B cell (primary cell): ENCODE data around the gene ADRA2C. TPM values are rescaled to one million over a fixed set of nuclear protein-coding genes. Genes with fewer than 3 reads are reported as not detected.

ENCODE experiments used
- ATAC-seq: fragments of 200-7000 bp; cut with Tn5 transposase; one replicate; pipeline ENCODE4 v1.10.0; 2021; ENCODE audit warnings: low read depth, mild to moderate bottlenecking, moderate number of reproducible peaks, moderate library complexity
- CTCF ChIA-PET: fragments of 350-600 bp; sonication (Branson Sonifier 250); formaldehyde crosslinking; loops from one replicate; lab custom pipeline; 2021; ENCODE audit warnings: antibody characterized with exemption, inconsistent platforms; lab: Charles Lee
- POLR2A ChIA-PET: fragments of 350-600 bp; sonication (Branson Sonifier 250); formaldehyde crosslinking; loops from one replicate; lab custom pipeline; 2021; ENCODE audit warnings: antibody characterized with exemption; lab: Charles Lee
- DNase-seq: peaks from one replicate; pipeline ENCODE4 v3.0.0; 2013
- H2AFZ ChIP-seq: 2 replicates; pipeline ENCODE4 v1.6.1; 2012; ENCODE audit warnings: mild to moderate bottlenecking, low read depth, low read length; ENCODE audit not compliant: insufficient read depth, poor library complexity, severe bottlenecking
- H3K27ac ChIP-seq, 2 donors: 1 replicate in 1 of 2; 2 replicates in 1 of 2; pipeline ENCODE4 v1.5.1; 2012 to 2013; ENCODE audit warnings: low read length in 2 of 2, mild to moderate bottlenecking in 2 of 2, moderate library complexity in 1 of 2
- H3K27me3 ChIP-seq, 4 experiments: fragments of 200-600 bp in 1 of 4; sonication (generic) in 1 of 4; replicated peaks in 1 of 4; 1 replicate in 2 of 4; 2 replicates in 2 of 4; pipeline versions ENCODE4 v1.6.1 to v1.7.0; 2013 to 2016; ENCODE audit warnings: low read length in 3 of 4, mild to moderate bottlenecking in 2 of 4, mixed read lengths in 1 of 4, moderate library complexity in 1 of 4; ENCODE audit not compliant: insufficient read depth in 4 of 4, control insufficient read depth in 3 of 4; ENCODE audit errors: control extremely low read depth in 1 of 4
- H3K36me3 ChIP-seq, 2 experiments: replicated peaks in 1 of 2; 1 replicate in 1 of 2; 2 replicates in 1 of 2; pipeline versions ENCODE4 v1.6.1 to v1.7.1; 2013; ENCODE audit warnings: low read length in 1 of 2; ENCODE audit not compliant: insufficient read depth in 2 of 2, control insufficient read depth in 1 of 2; ENCODE audit errors: control extremely low read depth in 1 of 2, extremely low read depth in 1 of 2
- H3K4me1 ChIP-seq, 2 donors: fragments of 200-600 bp in 1 of 2; sonication (generic) in 1 of 2; 1 replicate in 1 of 2; 2 replicates in 1 of 2; pipeline versions ENCODE4 v1.5.1 to v1.6.1; 2013 to 2017; ENCODE audit warnings: low read length in 2 of 2; ENCODE audit not compliant: control insufficient read depth in 2 of 2, insufficient read depth in 2 of 2
- H3K4me2 ChIP-seq: replicated peaks from 2 replicates; pipeline ENCODE3; 2012; ENCODE audit warnings: mild to moderate bottlenecking, low read depth, low read length; ENCODE audit not compliant: poor library complexity, severe bottlenecking
- H3K4me3 ChIP-seq, 5 experiments: fragments of 200-600 bp in 1 of 5; sonication (generic) in 1 of 5; 1 replicate in 3 of 5; 2 replicates in 2 of 5; pipeline versions ENCODE4 v1.5.1 to v1.7.0; 2011 to 2016; ENCODE audit warnings: low read length in 4 of 5, mild to moderate bottlenecking in 4 of 5, low read depth in 2 of 5, control low read depth in 1 of 5, moderate library complexity in 1 of 5; ENCODE audit not compliant: insufficient read depth in 1 of 5; ENCODE audit errors: control extremely low read depth in 1 of 5, extremely low read depth in 1 of 5
- H3K79me2 ChIP-seq: fragments of 200-600 bp; sonication (generic); one replicate; pipeline ENCODE4 v1.6.0; 2016; ENCODE audit warnings: low read length; ENCODE audit not compliant: control insufficient read depth, insufficient read depth
- H3K9ac ChIP-seq: fragments of 200-600 bp; sonication (generic); 2 replicates; pipeline ENCODE4 v1.6.1; 2017; ENCODE audit warnings: mild to moderate bottlenecking, low read length, moderate library complexity
- H3K9me3 ChIP-seq, 3 donors: one replicate each; pipeline versions ENCODE4 v1.6.1 to v1.7.1; 2013; ENCODE audit warnings: low read length in 2 of 3; ENCODE audit not compliant: control insufficient read depth in 2 of 3, insufficient read depth in 1 of 3; ENCODE audit errors: control extremely low read depth in 1 of 3
- H4K20me1 ChIP-seq: 2 replicates; pipeline ENCODE4 v1.6.0; 2012; ENCODE audit warnings: mild to moderate bottlenecking, low read length; ENCODE audit not compliant: insufficient read depth, control insufficient read depth, poor library complexity, severe bottlenecking
- H3K27ac Mint-ChIP-seq: one replicate; pipeline ENCODE4 v1.8.0; 2021; ENCODE audit warnings: mixed read lengths
- H3K27me3 Mint-ChIP-seq: one replicate; pipeline ENCODE4 v1.8.0; 2021; ENCODE audit warnings: mixed read lengths
- H3K4me1 Mint-ChIP-seq: one replicate; pipeline ENCODE4 v1.8.0; 2021; ENCODE audit warnings: mixed read lengths
- H3K4me3 Mint-ChIP-seq: one replicate; pipeline ENCODE4 v1.8.0; 2021; ENCODE audit warnings: mixed read lengths
- H3K9me3 Mint-ChIP-seq: one replicate; pipeline ENCODE4 v1.8.0; 2022; ENCODE audit warnings: mixed read lengths; ENCODE audit not compliant: insufficient read depth
- EZH2 ChIP-seq: IDR thresholded peaks from 2 replicates; pipeline ENCODE4 v1.6.1; 2012; ENCODE audit warnings: borderline replicate concordance, low read depth, mild to moderate bottlenecking, moderate library complexity, low read length; ENCODE audit not compliant: insufficient read depth, poor library complexity, severe bottlenecking
- WGBS: methylation state at CpG from one replicate; pipeline ENCODE4 v1.1.5; 2013; ENCODE audit warnings: missing lambda C conversion rate; ENCODE audit not compliant: insufficient coverage; 5-methylcytosine and 5-hydroxymethylcytosine counted together
- intact Hi-C: fragments of 100-400 bp; cut with micrococcal nuclease; formaldehyde crosslinking; loops from one replicate; pipeline ENCODE4 v1.10.0; 2022
- polyA plus RNA-seq: library from polyadenylated mRNA; depleted of rRNA; stranded (reverse); fragments of >200 nt; gene quantifications from 2 replicates; pipeline ENCODE4 v1.2.3, GENCODE V29; 2012
- total RNA-seq, 2 donors: library from RNA; stranded (reverse); fragments of 120-200 nt in 1 of 2; gene quantifications; 1 replicate in 1 of 2; 2 replicates in 1 of 2; pipeline versions ENCODE4 v1.2.3 to v1.2.4, GENCODE V29; 2013 to 2022
- TF ChIP-seq, protein P1 (sequence below): fragments of 200-600 bp; IDR thresholded peaks from one replicate; pipeline ENCODE4 v1.8.0; 2022; ENCODE audit warnings: antibody characterized with exemption, mild to moderate bottlenecking

Gene ADRA2C
- total and polyA plus RNA-seq, 2 donors (not counting 1 experiment from before 2014, with no cell fraction given) = not detected

DNA sequence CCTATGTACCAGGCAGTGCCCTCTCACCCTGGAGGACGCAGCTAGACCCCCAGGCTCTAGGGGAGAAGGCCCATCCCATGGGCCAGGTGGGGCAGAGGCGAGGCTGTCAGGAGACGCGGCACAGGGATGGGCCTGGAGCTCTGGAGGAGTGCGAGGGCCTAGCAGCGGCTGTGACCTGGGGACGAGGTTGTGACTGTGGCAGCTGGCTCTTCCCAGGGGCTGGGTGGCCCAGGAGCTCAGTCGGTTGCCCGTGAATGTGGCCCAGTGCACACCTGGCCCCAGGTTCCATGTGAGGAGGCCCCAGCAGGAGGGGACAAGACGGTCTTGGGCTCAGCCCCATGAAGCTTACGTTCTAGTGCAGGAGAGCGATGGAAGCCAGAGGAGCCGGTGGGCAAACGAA lies 31.0 kb upstream of the ADRA2C start:
- 89% methylated on average over 13 of the region's 14 CpGs for WGBS
- no peaks in the 10 kb centered on the region for H4K20me1 ChIP-seq
- H3K79me2 ChIP-seq = no peaks in the 10 kb centered on the region
- intact Hi-C loops = no loop called here
- peaks cover 0 to 10% (median 0%) of the 10 kb centered on the region in 3 donors for H3K9me3 ChIP-seq
- TF ChIP-seq EZH2 = no peak
- TF ChIP-seq, protein P1, sequence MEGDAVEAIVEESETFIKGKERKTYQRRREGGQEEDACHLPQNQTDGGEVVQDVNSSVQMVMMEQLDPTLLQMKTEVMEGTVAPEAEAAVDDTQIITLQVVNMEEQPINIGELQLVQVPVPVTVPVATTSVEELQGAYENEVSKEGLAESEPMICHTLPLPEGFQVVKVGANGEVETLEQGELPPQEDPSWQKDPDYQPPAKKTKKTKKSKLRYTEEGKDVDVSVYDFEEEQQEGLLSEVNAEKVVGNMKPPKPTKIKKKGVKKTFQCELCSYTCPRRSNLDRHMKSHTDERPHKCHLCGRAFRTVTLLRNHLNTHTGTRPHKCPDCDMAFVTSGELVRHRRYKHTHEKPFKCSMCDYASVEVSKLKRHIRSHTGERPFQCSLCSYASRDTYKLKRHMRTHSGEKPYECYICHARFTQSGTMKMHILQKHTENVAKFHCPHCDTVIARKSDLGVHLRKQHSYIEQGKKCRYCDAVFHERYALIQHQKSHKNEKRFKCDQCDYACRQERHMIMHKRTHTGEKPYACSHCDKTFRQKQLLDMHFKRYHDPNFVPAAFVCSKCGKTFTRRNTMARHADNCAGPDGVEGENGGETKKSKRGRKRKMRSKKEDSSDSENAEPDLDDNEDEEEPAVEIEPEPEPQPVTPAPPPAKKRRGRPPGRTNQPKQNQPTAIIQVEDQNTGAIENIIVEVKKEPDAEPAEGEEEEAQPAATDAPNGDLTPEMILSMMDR = no peak
- no peak for DNase-seq
- no peaks in the 10 kb centered on the region for H3K4me1 ChIP-seq
- H3K36me3 ChIP-seq = no peaks in the 10 kb centered on the region
- Mint-ChIP-seq H3K27ac (no peak overlapping the region), H3K9me3 (no peaks in the 10 kb centered on the region), H3K4me3 (no peak overlapping the region), H3K4me1 (no peaks in the 10 kb centered on the region), H3K27me3 (peaks cover 12% of the 10 kb centered on the region)
- H3K4me3 ChIP-seq = no peak overlapping the region
- peaks cover 0 to 3% (median 0%) of the 10 kb centered on the region in 4 experiments for H3K27me3 ChIP-seq
- no peak for ATAC-seq
- no peak overlapping the region for H2AFZ ChIP-seq
- H3K27ac ChIP-seq = no peak overlapping the region
- CTCF ChIA-PET = interaction anchor here (0.7 kb wide), 1 partner anchor 14 kb away, joined by 3 read pairs; no protein-coding TSS in a partner anchor
- no peak overlapping the region for H3K9ac ChIP-seq
- POLR2A ChIA-PET = no interaction called here
- H3K4me2 ChIP-seq = no peak overlapping the region

DNA sequence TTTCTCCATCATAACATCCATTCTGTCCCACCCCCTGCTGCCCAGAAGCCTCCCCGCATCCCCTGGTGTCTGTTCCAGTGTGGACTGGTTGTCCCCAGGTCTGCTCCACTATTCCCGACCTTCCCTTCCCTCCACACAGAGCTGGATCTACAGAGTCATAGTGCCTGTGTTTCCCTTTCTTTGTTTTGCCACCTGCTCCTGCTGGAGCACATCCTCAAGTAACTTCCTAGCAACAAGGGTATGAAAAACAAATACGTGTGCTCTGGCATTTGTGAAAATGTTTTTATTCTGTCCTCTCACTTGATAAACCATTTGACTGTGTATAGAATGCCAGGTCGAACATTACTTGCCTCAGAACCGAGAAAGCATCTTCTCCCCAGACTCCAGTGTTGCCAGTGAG lies 29.9 kb upstream of the ADRA2C start:
- DNase-seq (no peak), ATAC-seq (no peak)
- H3K27me3 Mint-ChIP-seq = peaks cover 17% of the 10 kb centered on the region
- peaks cover 0 to 3% (median 0%) of the 10 kb centered on the region in 4 experiments for H3K27me3 ChIP-seq
- no peak overlapping the region for H2AFZ ChIP-seq
- intact Hi-C loops = no loop called here
- H3K79me2 ChIP-seq = no peaks in the 10 kb centered on the region
- H3K4me3 Mint-ChIP-seq = no peak overlapping the region
- H3K9ac ChIP-seq = no peak overlapping the region
- H3K4me2 ChIP-seq = no peak overlapping the region
- no peaks in the 10 kb centered on the region for H3K36me3 ChIP-seq
- H3K4me3 ChIP-seq = no peak overlapping the region
- TF ChIP-seq EZH2 = no peak
- TF ChIP-seq, protein P1 = no peak
- peaks cover 0 to 9% (median 0%) of the 10 kb centered on the region in 3 donors for H3K9me3 ChIP-seq
- H3K4me1 ChIP-seq = no peaks in the 10 kb centered on the region
- no peak overlapping the region for H3K27ac Mint-ChIP-seq
- no peak overlapping the region for H3K27ac ChIP-seq
- CTCF ChIA-PET = no interaction called here
- no peaks in the 10 kb centered on the region for H4K20me1 ChIP-seq
- no peaks in the 10 kb centered on the region for H3K4me1 Mint-ChIP-seq
- POLR2A ChIA-PET = no interaction called here
- WGBS = 100% methylated on average over 1 of the region's 5 CpGs
- no peaks in the 10 kb centered on the region for H3K9me3 Mint-ChIP-seq
